ENCODE measurements around the gene AXIN1.
"Not testable (repeated sequence)": the region's sequence is repeated elsewhere in the genome, so short reads cannot be mapped to it uniquely, and the experiment has no call there.

The AXIN1 gene

GRCh38 chr16:266258-267164 is 86.0 kb downstream of the AXIN1 start:
- DNase-seq (ENCODE audit: low spot score), result no peak

- DNase-seq (ENCODE audit: low spot score), result peak; percentile 78
Measured at GRCh38 chr16:265711-266110, 86.8 kb downstream of the AXIN1 start.

- DNase-seq (ENCODE audit: low spot score), result no peak
Measured at GRCh38 chr16:265002-265529, 87.5 kb downstream of the AXIN1 start.

GRCh38 chr16:264440-264951 is 88.0 kb downstream of the AXIN1 start:
- DNase-seq (ENCODE audit: low spot score), result no peak

- DNase-seq (ENCODE audit: low spot score), result no peak
Measured at GRCh38 chr16:263944-264343, 88.6 kb downstream of the AXIN1 start.

- no peak for DNase-seq (ENCODE audit: low spot score)
Measured at GRCh38 chr16:263182-263774, 89.2 kb downstream of the AXIN1 start.

- DNase-seq (ENCODE audit: low spot score), result no peak
Measured at GRCh38 chr16:262121-262745, 90.3 kb downstream of the AXIN1 start.

GRCh38 chr16:261031-261691 is 91.4 kb downstream of the AXIN1 start:
- DNase-seq (ENCODE audit: low spot score), result no peak

GRCh38 chr16:260326-260725 is 92.2 kb downstream of the AXIN1 start:
- DNase-seq (ENCODE audit: low spot score), result no peak

- DNase-seq (ENCODE audit: low spot score), result no peak
Measured at GRCh38 chr16:259814-260253, 92.7 kb downstream of the AXIN1 start.

- DNase-seq (ENCODE audit: low spot score), result no peak
Measured at GRCh38 chr16:259226-259625, 93.3 kb downstream of the AXIN1 start.

GRCh38 chr16:258091-258490 is 94.4 kb downstream of the AXIN1 start:
- DNase-seq (ENCODE audit: low spot score), result not testable (repeated sequence)

- no peak for DNase-seq (ENCODE audit: low spot score)
Measured at GRCh38 chr16:255183-255582, 97.3 kb downstream of the AXIN1 start.

- no peak for DNase-seq (ENCODE audit: low spot score)
Measured at GRCh38 chr16:254461-254860, 98.1 kb downstream of the AXIN1 start.

GRCh38 chr16:253833-254232 is 98.7 kb downstream of the AXIN1 start:
- no peak for DNase-seq (ENCODE audit: low spot score)

GRCh38 chr16:252366-253337 is 99.9 kb downstream of the AXIN1 start:
- no peak for DNase-seq (ENCODE audit: low spot score)

GRCh38 chr16:249431-249830 is 103.1 kb downstream of the AXIN1 start:
- DNase-seq (ENCODE audit: low spot score), result no peak

- DNase-seq (ENCODE audit: low spot score), result no peak
Measured at GRCh38 chr16:247027-247426, 105.5 kb downstream of the AXIN1 start.

GRCh38 chr16:245105-245504 is 107.4 kb downstream of the AXIN1 start:
- DNase-seq (ENCODE audit: low spot score), result no peak

GRCh38 chr16:243348-243747 is 109.2 kb downstream of the AXIN1 start:
- DNase-seq (ENCODE audit: low spot score), result no peak

GRCh38 chr16:242281-242680 is 110.2 kb downstream of the AXIN1 start:
- DNase-seq (ENCODE audit: low spot score), result no peak
